Measurements from ENCODE around the gene COL23A1.
A peak's percentile ranks its signal among the peaks of the same experiment; 100 is the strongest.

COL23A1 gene

GRCh38 chr5:178590141-178590923 lies at the start of gene COL23A1:
TSS of gene COL23A1 (minus strand) at chr5:178590393.
- DNase-seq, result peak; percentile 45

GRCh38 chr5:178637356-178638074 lies 47.3 kb upstream of the COL23A1 start:
- no peak for DNase-seq

GRCh38 chr5:178632285-178632684 lies 42.1 kb upstream of the COL23A1 start:
- DNase-seq, result no peak

- no peak for DNase-seq
Observed at GRCh38 chr5:178630951-178631350, 40.8 kb upstream of the COL23A1 start.

- DNase-seq, result no peak
Observed at GRCh38 chr5:178630475-178630930, 40.3 kb upstream of the COL23A1 start.

- DNase-seq, result no peak
Observed at GRCh38 chr5:178627259-178627598, 37.0 kb upstream of the COL23A1 start.

GRCh38 chr5:178626484-178627258 lies 36.5 kb upstream of the COL23A1 start, which contains the start of gene CLK4:
TSS of gene CLK4 (minus strand) at chr5:178627050. CDS start at chr5:178623416, 3,634 bp downstream.
- peak; percentile 97 for DNase-seq

GRCh38 chr5:178625679-178626483 lies 35.7 kb upstream of the COL23A1 start:
- DNase-seq, result no peak

- DNase-seq, result no peak
Observed at GRCh38 chr5:178624631-178625546, 34.7 kb upstream of the COL23A1 start.

- DNase-seq, result no peak
Observed at GRCh38 chr5:178622679-178623247, 32.6 kb upstream of the COL23A1 start.

GRCh38 chr5:178619390-178619789 lies 29.2 kb upstream of the COL23A1 start:
- DNase-seq, result no peak

- no peak for DNase-seq
Observed at GRCh38 chr5:178612299-178612698, 22.1 kb upstream of the COL23A1 start.

GRCh38 chr5:178606269-178606668 lies 16.1 kb upstream of the COL23A1 start:
- no peak for DNase-seq

- DNase-seq, result no peak
Observed at GRCh38 chr5:178605788-178606187, 15.6 kb upstream of the COL23A1 start.

GRCh38 chr5:178602752-178603151 lies 12.6 kb upstream of the COL23A1 start:
- DNase-seq, result no peak

GRCh38 chr5:178595750-178596149 lies 5.6 kb upstream of the COL23A1 start:
- DNase-seq, result no peak

GRCh38 chr5:178595150-178595549 lies 5.0 kb upstream of the COL23A1 start:
- no peak for DNase-seq

GRCh38 chr5:178590924-178591423 lies 781 bp upstream of the COL23A1 start:
- no peak for DNase-seq

- DNase-seq, result no peak
Observed at GRCh38 chr5:178589180-178590140, 733 bp downstream of the COL23A1 start.

- DNase-seq, result no peak
Observed at GRCh38 chr5:178588769-178589168, 1.4 kb downstream of the COL23A1 start.
